GM12878 (cell line): Measurements from ENCODE around the gene TBCD. TPM values are rescaled to one million over a fixed set of nuclear protein-coding genes. Genes with fewer than 3 reads are reported as not detected.

Experiments
- ATAC-seq: fragments of 200-7000 bp; cut with Tn5 transposase; 3 replicates; pipeline ENCODE4 v1.9.1; 2020; ENCODE audit warnings: mild to moderate bottlenecking, moderate library complexity
- BruUV-seq: library from RNA; stranded (reverse); fragments of 400-500 nt; replicated peaks from 2 replicates; lab custom pipeline; 2021; lab: Mats Ljungman, UMichigan
- CTCF ChIA-PET: fragments of 300-600 bp; sonication (Branson Sonifier 250); formaldehyde crosslinking; extraction: SDS; loops from one replicate; lab custom pipeline; 2021; ENCODE audit warnings: inconsistent platforms; lab: Yijun Ruan, JAX
- POLR2A ChIA-PET: fragments of 350-600 bp; formaldehyde crosslinking; extraction: SDS; loops from one replicate; lab custom pipeline; 2021; ENCODE audit warnings: inconsistent platforms; lab: Charles Lee
- RAD21 ChIA-PET: fragments of 300-600 bp; sonication (Branson Sonifier 250); formaldehyde crosslinking; loops from one replicate; lab custom pipeline; 2023; ENCODE audit warnings: antibody characterized with exemption; ENCODE audit not compliant: unreplicated experiment; lab: Charles Lee
- SMC1A ChIA-PET: fragments of 300-600 bp; sonication (Branson Sonifier 250); formaldehyde crosslinking; loops from one replicate; lab custom pipeline; 2023; ENCODE audit not compliant: unreplicated experiment, uncharacterized antibody; lab: Charles Lee
- DNase-seq: peaks from one replicate; pipeline ENCODE4 v3.0.0-alpha.2; 2011; ENCODE audit warnings: low read depth, low spot score
- FAIRE-seq: peaks from 3 replicates; lab custom pipeline; 2011; peaks lifted over from hg19 to GRCh38; lab: Jason Lieb, UNC
- H2AFZ ChIP-seq: 2 replicates; pipeline ENCODE4 v1.6.0; 2011; ENCODE audit warnings: low read depth, low read length, control low read depth; ENCODE audit not compliant: control insufficient read depth
- H3K27ac ChIP-seq: 2 replicates; pipeline ENCODE4 v1.5.1; 2011; ENCODE audit warnings: control low read depth; ENCODE audit not compliant: control insufficient read depth, insufficient read depth
- H3K27me3 ChIP-seq, 2 experiments: replicated peaks in 1 of 2; 2 replicates each; pipeline versions ENCODE4 v1.6.0 to v1.6.1; 2011; ENCODE audit warnings: low read length in 1 of 2; ENCODE audit not compliant: control insufficient read depth in 2 of 2, insufficient read depth in 2 of 2
- H3K36me3 ChIP-seq, 2 experiments: 2 replicates each; pipeline ENCODE4 v1.5.1; 2011; ENCODE audit warnings: low read length in 1 of 2; ENCODE audit not compliant: control insufficient read depth in 2 of 2, insufficient read depth in 2 of 2
- H3K4me1 ChIP-seq: 2 replicates; pipeline ENCODE4 v1.6.1; 2011; ENCODE audit warnings: mild to moderate bottlenecking, low read length, moderate library complexity, mixed read lengths; ENCODE audit not compliant: control insufficient read depth, insufficient read depth
- H3K4me2 ChIP-seq: 2 replicates; pipeline ENCODE4 v1.6.0; 2011; ENCODE audit warnings: control low read depth; ENCODE audit not compliant: control insufficient read depth, insufficient read depth
- H3K4me3 ChIP-seq: fragments of 200-600 bp; sonication (generic); 2 replicates; pipeline ENCODE4 v1.5.1; 2016
- H3K79me2 ChIP-seq: 2 replicates; pipeline ENCODE4 v1.6.0; 2011; ENCODE audit warnings: low read length; ENCODE audit not compliant: control insufficient read depth, insufficient read depth
- H3K9ac ChIP-seq: 2 replicates; pipeline ENCODE4 v1.8.0; 2011; ENCODE audit warnings: low read length, control low read depth, mixed read lengths; ENCODE audit not compliant: control insufficient read depth, insufficient read depth
- H3K9me3 ChIP-seq: replicated peaks from 3 replicates; pipeline ENCODE4 v1.5.1; 2011; ENCODE audit warnings: mild to moderate bottlenecking, low read length; ENCODE audit not compliant: control insufficient read depth, insufficient read depth
- H4K20me1 ChIP-seq: 2 replicates; pipeline ENCODE4 v1.6.0; 2011; ENCODE audit not compliant: control insufficient read depth, insufficient read depth
- BACH1 ChIP-seq: fragments of 450-650 bp; IDR thresholded peaks from 2 replicates; pipeline ENCODE4 v1.6.1; 2017; ENCODE audit warnings: mild to moderate bottlenecking, borderline replicate concordance
- BCL11A ChIP-seq: IDR thresholded peaks from 2 replicates; pipeline ENCODE4 v1.6.1; 2011; ENCODE audit warnings: low read depth, low read length
- BRCA1 ChIP-seq: IDR thresholded peaks from 2 replicates; pipeline ENCODE4 v1.6.1; 2011; ENCODE audit warnings: low read depth, low read length, improper control_type of control experiment
- CEBPB ChIP-seq, 2 experiments: fragments of 150-350 bp in 1 of 2; IDR thresholded peaks; 2 replicates each; pipeline ENCODE4 v1.6.1; 2012 to 2014; ENCODE audit warnings: low read depth in 2 of 2, low read length in 2 of 2, borderline replicate concordance in 1 of 2, inconsistent platforms in 1 of 2
- CHD4 ChIP-seq: fragments of 200-600 bp; sonication (generic); IDR thresholded peaks from 2 replicates; pipeline ENCODE4 v1.6.1; 2016; ENCODE audit warnings: mild to moderate bottlenecking
- ETV6 ChIP-seq, 2 experiments: fragments of 450-650 bp in 1 of 2; IDR thresholded peaks in 1 of 2; conservative IDR thresholded peaks in 1 of 2; 2 replicates each; pipeline ENCODE4 v1.6.1; 2014; ENCODE audit warnings: antibody characterized with exemption in 1 of 2, borderline replicate concordance in 1 of 2, low read depth in 1 of 2, mild to moderate bottlenecking in 1 of 2, moderate library complexity in 1 of 2
- GATAD2B ChIP-seq: fragments of 450-650 bp; conservative IDR thresholded peaks from 2 replicates; pipeline ENCODE4 v1.6.1; 2017; ENCODE audit warnings: low read depth, mild to moderate bottlenecking, moderate library complexity
- HCFC1 ChIP-seq: fragments of 150-350 bp; IDR thresholded peaks from 2 replicates; pipeline ENCODE4 v1.6.1; 2014; ENCODE audit warnings: low read length
- NFIC ChIP-seq: IDR thresholded peaks from 2 replicates; pipeline ENCODE4 v1.6.1; 2012; ENCODE audit warnings: low read depth, mild to moderate bottlenecking, inconsistent platforms, low read length, moderate library complexity
- NRF1 ChIP-seq: conservative IDR thresholded peaks from 2 replicates; pipeline ENCODE4 v1.6.1; 2011; ENCODE audit warnings: mild to moderate bottlenecking, low read depth, low read length, improper control_type of control experiment
- SP1 ChIP-seq: IDR thresholded peaks from one replicate; pipeline ENCODE4 v1.6.1; 2011; ENCODE audit warnings: low read depth, low read length
- SREBF1 ChIP-seq: IDR thresholded peaks from 2 replicates; pipeline ENCODE4 v1.6.1; 2012; ENCODE audit warnings: mild to moderate bottlenecking, low read length
- SRF ChIP-seq, 2 experiments: IDR thresholded peaks; 2 replicates each; pipeline ENCODE4 v1.6.1; 2011; ENCODE audit warnings: low read depth in 2 of 2, low read length in 2 of 2, mild to moderate bottlenecking in 1 of 2, moderate library complexity in 1 of 2
- TAF1 ChIP-seq: IDR thresholded peaks from 2 replicates; pipeline ENCODE4 v1.6.1; 2011; ENCODE audit warnings: mild to moderate bottlenecking, low read depth, low read length, borderline replicate concordance
- TCF12 ChIP-seq: IDR thresholded peaks from 2 replicates; pipeline ENCODE4 v1.6.1; 2011; ENCODE audit warnings: low read depth, mild to moderate bottlenecking, low read length
- YY1 ChIP-seq: IDR thresholded peaks from 2 replicates; pipeline ENCODE4 v1.6.1; 2011; ENCODE audit warnings: low read depth, mild to moderate bottlenecking, low read length
- ZNF384 ChIP-seq: IDR thresholded peaks from 2 replicates; pipeline ENCODE4 v1.6.1; 2012; ENCODE audit warnings: low read depth, mild to moderate bottlenecking, low read length, improper control_type of control experiment, borderline replicate concordance
- WGBS: methylation state at CpG from one replicate; pipeline ENCODE4 v1.1.6; 2016; ENCODE audit warnings: low lambda C conversion rate; ENCODE audit not compliant: insufficient replicate concordance, insufficient coverage; ENCODE audit errors: missing lambda C conversion rate; 5-methylcytosine and 5-hydroxymethylcytosine counted together
- in situ Hi-C: fragments of 300-500 bp; cut with MboI; formaldehyde crosslinking; loops from 9 replicates; pipeline ENCODE4 v1.14.3; 2018; ENCODE audit warnings: mixed read lengths
- intact Hi-C: fragments of 100-400 bp; cut with micrococcal nuclease; formaldehyde crosslinking; loops from one replicate; pipeline ENCODE4 v1.14.2; 2022; ENCODE audit not compliant: unreplicated experiment
- polyA plus RNA-seq, 11 experiments: library from polyadenylated mRNA; depleted of rRNA in 4 of 11; unstranded in 6 of 11; stranded (reverse) in 5 of 11; fragments of >200 nt; fragmentation: Nextera tagmentation in 4 of 11; fragmentation: Illumina TruSeq in 1 of 11; extraction: Ambion mirVana in 4 of 11; extraction: Trizol in 1 of 11; gene quantifications; 1 replicate in 1 of 11; 2 replicates in 10 of 11; pipeline versions ENCODE4 v1.2.1 to v1.2.3, GENCODE V29; 2011 to 2016; ENCODE audit warnings: inconsistent platforms in 2 of 11, missing spikeins in 2 of 11, low read depth in 1 of 11
- total RNA-seq, 4 experiments: library from RNA; depleted of rRNA in 3 of 4; stranded (reverse); fragments of >200 nt in 3 of 4; fragmentation: Illumina TruSeq in 1 of 4; extraction: Trizol in 1 of 4; gene quantifications; 2 replicates each; pipeline versions ENCODE4 v1.2.1 to v1.2.3, GENCODE V29; 2013 to 2021
- TF ChIP-seq, protein P1 (sequence below): IDR thresholded peaks from 2 replicates; pipeline ENCODE4 v1.6.1; 2011; ENCODE audit warnings: low read depth, low read length, improper control_type of control experiment, borderline replicate concordance
- TF ChIP-seq, protein P2 (sequence below): IDR thresholded peaks from 2 replicates; pipeline ENCODE4 v1.6.1; 2011; ENCODE audit warnings: low read depth, mild to moderate bottlenecking, low read length, moderate library complexity, borderline replicate concordance; ENCODE audit errors: extremely low read depth
- TF ChIP-seq, protein P3 (sequence below): IDR thresholded peaks from 2 replicates; pipeline ENCODE4 v1.6.1; 2011; ENCODE audit warnings: mild to moderate bottlenecking, low read depth, low read length, moderate library complexity; ENCODE audit not compliant: insufficient replicate concordance

The TBCD gene
- total and polyA plus RNA-seq, 10 of the 15 experiments (the other 5 are each of a cell fraction or from before 2014, with no cell fraction given) = 10.3 to 114 (median 52.4) TPM

DNA sequence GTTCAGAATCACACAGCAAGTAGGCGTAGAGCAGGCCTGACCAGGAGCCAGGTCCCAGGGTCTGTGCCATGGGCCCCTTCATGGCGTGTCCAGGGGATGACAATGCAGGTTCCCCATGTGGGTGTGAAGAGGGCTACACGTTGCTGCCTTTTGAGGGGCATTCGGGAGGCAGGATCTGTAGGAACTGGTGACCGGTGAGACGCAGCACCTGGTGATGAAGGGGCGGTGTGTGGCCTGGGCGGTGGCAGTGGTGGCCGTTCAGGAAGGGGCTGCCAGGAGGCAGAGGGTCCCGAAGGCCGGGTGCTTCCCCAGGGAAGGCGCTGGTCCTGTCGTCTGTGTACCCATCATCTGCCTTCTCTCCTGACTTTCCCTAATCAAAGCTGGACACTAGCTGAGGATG is 53.4 kb downstream of the TBCD start:
- TF ChIP-seq ETV6 (conservative IDR thresholded peaks at IDR 0.05 in 1 of 2, IDR thresholded peaks at IDR 0.05 in 1 of 2; ENCODE audit: borderline replicate concordance in 1 of 2, low read depth in 1 of 2) = no peak
- TF ChIP-seq, protein P1, sequence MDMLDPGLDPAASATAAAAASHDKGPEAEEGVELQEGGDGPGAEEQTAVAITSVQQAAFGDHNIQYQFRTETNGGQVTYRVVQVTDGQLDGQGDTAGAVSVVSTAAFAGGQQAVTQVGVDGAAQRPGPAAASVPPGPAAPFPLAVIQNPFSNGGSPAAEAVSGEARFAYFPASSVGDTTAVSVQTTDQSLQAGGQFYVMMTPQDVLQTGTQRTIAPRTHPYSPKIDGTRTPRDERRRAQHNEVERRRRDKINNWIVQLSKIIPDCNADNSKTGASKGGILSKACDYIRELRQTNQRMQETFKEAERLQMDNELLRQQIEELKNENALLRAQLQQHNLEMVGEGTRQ = no peak
- no peak for TF ChIP-seq BACH1
- TF ChIP-seq, protein P2, sequence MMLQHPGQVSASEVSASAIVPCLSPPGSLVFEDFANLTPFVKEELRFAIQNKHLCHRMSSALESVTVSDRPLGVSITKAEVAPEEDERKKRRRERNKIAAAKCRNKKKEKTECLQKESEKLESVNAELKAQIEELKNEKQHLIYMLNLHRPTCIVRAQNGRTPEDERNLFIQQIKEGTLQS = no peak
- no peak for TF ChIP-seq ZNF384
- no peak for TF ChIP-seq TAF1
- no peak for TF ChIP-seq HCFC1
- no peak for TF ChIP-seq SREBF1
- TF ChIP-seq BRCA1 = no peak
- TF ChIP-seq GATAD2B = no peak
- no peak for TF ChIP-seq YY1
- TF ChIP-seq BCL11A = no peak
- no peak for TF ChIP-seq SP1
- TF ChIP-seq CEBPB (IDR thresholded peaks at IDR 0.05; ENCODE audit: borderline replicate concordance in 1 of 2, low read depth in 2 of 2, low read length in 2 of 2) = no peak
- TF ChIP-seq, protein P3, sequence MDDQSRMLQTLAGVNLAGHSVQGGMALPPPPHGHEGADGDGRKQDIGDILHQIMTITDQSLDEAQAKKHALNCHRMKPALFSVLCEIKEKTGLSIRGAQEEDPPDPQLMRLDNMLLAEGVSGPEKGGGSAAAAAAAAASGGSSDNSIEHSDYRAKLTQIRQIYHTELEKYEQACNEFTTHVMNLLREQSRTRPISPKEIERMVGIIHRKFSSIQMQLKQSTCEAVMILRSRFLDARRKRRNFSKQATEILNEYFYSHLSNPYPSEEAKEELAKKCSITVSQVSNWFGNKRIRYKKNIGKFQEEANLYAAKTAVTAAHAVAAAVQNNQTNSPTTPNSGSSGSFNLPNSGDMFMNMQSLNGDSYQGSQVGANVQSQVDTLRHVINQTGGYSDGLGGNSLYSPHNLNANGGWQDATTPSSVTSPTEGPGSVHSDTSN = no peak
- no peak for TF ChIP-seq SRF (IDR thresholded peaks at IDR 0.05; ENCODE audit: low read depth in 2 of 2, low read length in 2 of 2)
- TF ChIP-seq NFIC = no peak
- no peak for TF ChIP-seq NRF1
- no peak for TF ChIP-seq CHD4
- no peak for TF ChIP-seq TCF12
- DNase-seq (no peak), FAIRE-seq (no peak), ATAC-seq (no peak)
- H3K9me3 ChIP-seq = no peaks in the 10 kb centered on the region; the same call in 2 of the 3 replicates
- ChIA-PET RAD21 (no interaction called here), SMC1A (interaction anchor here (1.0 kb wide), 1 partner anchor 23 kb away, joined by 3 read pairs; no protein-coding TSS in a partner anchor), CTCF (no interaction called here), POLR2A (no interaction called here)
- H3K36me3 ChIP-seq = peaks cover 0 to 12% of the 10 kb centered on the region in 2 experiments; a peak in 2 of 4 replicates
- no peaks in the 10 kb centered on the region for H3K79me2 ChIP-seq
- BruUV-seq = no TSS peak
- H2AFZ ChIP-seq = no peak overlapping the region
- H3K27me3 ChIP-seq = no peaks in the 10 kb centered on the region
- H3K9ac ChIP-seq = no peak overlapping the region
- no peak overlapping the region for H3K4me2 ChIP-seq
- intact Hi-C loops = no loop called here
- no peaks in the 10 kb centered on the region for H3K4me1 ChIP-seq
- H3K4me3 ChIP-seq = no peak overlapping the region
- no peak overlapping the region for H3K27ac ChIP-seq
- no peaks in the 10 kb centered on the region for H4K20me1 ChIP-seq
- WGBS = 82% methylated on average over 13 of the region's 13 CpGs
- in situ Hi-C loops = no loop called here
